IMR-90 (cell line): ENCODE data around the gene SP2. TPM values are rescaled to one million over a fixed set of nuclear protein-coding genes. Genes with fewer than 3 reads are reported as not detected.
A peak's percentile ranks its signal among the peaks of the same experiment; 100 is the strongest.

Experiments used
- ATAC-seq: fragments of 200-7000 bp; cut with Tn5 transposase; 2 replicates; pipeline ENCODE4 v1.9.1; 2020; ENCODE audit warnings: low read depth, mild to moderate bottlenecking, moderate library complexity
- BruUV-seq: library from RNA; stranded (reverse); fragments of 400-500 nt; replicated peaks from 2 replicates; lab custom pipeline; 2021; lab: Mats Ljungman, UMichigan
- CTCF ChIA-PET: fragments of 300-600 bp; formaldehyde crosslinking; extraction: SDS; loops from one replicate; lab custom pipeline; 2021; ENCODE audit warnings: antibody characterized with exemption; lab: Yijun Ruan, JAX
- POLR2A ChIA-PET: fragments of 300-600 bp; sonication (Branson Sonifier 250); formaldehyde crosslinking; loops from one replicate; lab custom pipeline; 2022; ENCODE audit warnings: antibody characterized with exemption; ENCODE audit not compliant: unreplicated experiment; lab: Charles Lee
- DNase-seq: peaks from one replicate; pipeline ENCODE4 v3.0.0; 2013
- H2AFZ ChIP-seq: replicated peaks from 2 replicates; pipeline ENCODE3; 2013; ENCODE audit warnings: low read length, mild to moderate bottlenecking; ENCODE audit not compliant: poor library complexity
- H2AK5ac ChIP-seq: 2 replicates; pipeline ENCODE4 v1.6.1; 2013; ENCODE audit warnings: low read depth, low read length, inconsistent platforms
- H2AK9ac ChIP-seq: replicated peaks from 2 replicates; pipeline ENCODE3; 2013; ENCODE audit warnings: mild to moderate bottlenecking, low read depth, low read length, moderate library complexity; ENCODE audit not compliant: poor library complexity
- H2BK120ac ChIP-seq: 2 replicates; pipeline ENCODE4 v1.6.1; 2013; ENCODE audit warnings: low read depth, low read length, inconsistent platforms
- H2BK15ac ChIP-seq: 3 replicates; pipeline ENCODE4 v1.6.1; 2013; ENCODE audit warnings: low read depth, low read length, inconsistent platforms
- H2BK20ac ChIP-seq: 2 replicates; pipeline ENCODE4 v1.6.1; 2013; ENCODE audit warnings: low read depth, mild to moderate bottlenecking, inconsistent platforms, low read length, moderate library complexity
- H2BK5ac ChIP-seq: 2 replicates; pipeline ENCODE4 v1.6.1; 2013; ENCODE audit warnings: mild to moderate bottlenecking, low read depth, low read length, inconsistent platforms; ENCODE audit not compliant: poor library complexity, severe bottlenecking
- H3K14ac ChIP-seq: replicated peaks from 2 replicates; pipeline ENCODE4 v1.6.1; 2013; ENCODE audit warnings: low read depth, low read length, inconsistent platforms
- H3K18ac ChIP-seq: 2 replicates; pipeline ENCODE4 v1.6.1; 2013; ENCODE audit warnings: low read depth, low read length, control low read depth
- H3K23ac ChIP-seq: 2 replicates; pipeline ENCODE4 v1.6.1; 2013; ENCODE audit warnings: low read depth, low read length, inconsistent platforms
- H3K27ac ChIP-seq: 2 replicates; pipeline ENCODE4 v1.5.1; 2013; ENCODE audit warnings: mild to moderate bottlenecking, control low read depth, low read length; ENCODE audit not compliant: insufficient read depth
- H3K27me3 ChIP-seq: 2 replicates; pipeline ENCODE4 v1.6.1; 2013; ENCODE audit warnings: low read length; ENCODE audit not compliant: control insufficient read depth, insufficient read depth
- H3K36me3 ChIP-seq: 2 replicates; pipeline ENCODE4 v1.6.1; 2013; ENCODE audit warnings: low read length, mixed read lengths; ENCODE audit not compliant: control insufficient read depth, insufficient read depth
- H3K4ac ChIP-seq: 2 replicates; pipeline ENCODE4 v1.6.1; 2013; ENCODE audit warnings: low read depth, low read length, inconsistent platforms
- H3K4me1 ChIP-seq: 2 replicates; pipeline ENCODE4 v1.6.1; 2013; ENCODE audit warnings: low read length, mixed read lengths; ENCODE audit not compliant: control insufficient read depth, insufficient read depth
- H3K4me2 ChIP-seq: 2 replicates; pipeline ENCODE4 v1.6.1; 2013; ENCODE audit warnings: low read depth, mild to moderate bottlenecking, control low read depth, low read length, moderate library complexity
- H3K4me3 ChIP-seq: 2 replicates; pipeline ENCODE4 v1.5.1; 2013; ENCODE audit warnings: low read depth, mild to moderate bottlenecking, control low read depth, low read length, moderate library complexity; ENCODE audit not compliant: insufficient read depth
- H3K56ac ChIP-seq: 2 replicates; pipeline ENCODE4 v1.6.1; 2013; ENCODE audit warnings: low read length, inconsistent platforms; ENCODE audit not compliant: insufficient read depth; ENCODE audit errors: extremely low read depth
- H3K79me1 ChIP-seq, 2 experiments: 2 replicates each; pipeline ENCODE4 v1.6.1; 2013; ENCODE audit warnings: low read length in 2 of 2, inconsistent platforms in 1 of 2, low read depth in 1 of 2
- H3K9ac ChIP-seq: 2 replicates; pipeline ENCODE4 v1.6.1; 2013; ENCODE audit warnings: low read depth, low read length, control low read depth
- H3K9me1 ChIP-seq: 2 replicates; pipeline ENCODE4 v1.6.1; 2013; ENCODE audit warnings: low read length, inconsistent platforms; ENCODE audit not compliant: insufficient read depth
- H3K9me3 ChIP-seq: 2 replicates; pipeline ENCODE4 v1.6.1; 2013; ENCODE audit warnings: low read length; ENCODE audit not compliant: control insufficient read depth, insufficient read depth
- H4K20me1 ChIP-seq: 2 replicates; pipeline ENCODE4 v1.6.1; 2013; ENCODE audit warnings: low read length, inconsistent platforms; ENCODE audit not compliant: insufficient read depth
- H4K5ac ChIP-seq: 2 replicates; pipeline ENCODE4 v1.6.1; 2013; ENCODE audit warnings: mild to moderate bottlenecking, low read depth, low read length, control low read depth
- H4K8ac ChIP-seq, 2 experiments: 2 replicates each; pipeline ENCODE4 v1.6.1; 2013; ENCODE audit warnings: low read depth in 2 of 2, low read length in 2 of 2, control low read depth in 1 of 2, inconsistent platforms in 1 of 2
- H4K91ac ChIP-seq: 2 replicates; pipeline ENCODE4 v1.6.1; 2013; ENCODE audit warnings: low read depth, low read length, inconsistent platforms; ENCODE audit not compliant: insufficient read depth
- BHLHE40 ChIP-seq: fragments of 150-350 bp; IDR thresholded peaks from 2 replicates; pipeline ENCODE4 v1.6.1; 2016; ENCODE audit warnings: mild to moderate bottlenecking, low read depth, low read length
- CEBPB ChIP-seq: IDR thresholded peaks from 2 replicates; pipeline ENCODE4 v1.6.1; 2012; ENCODE audit warnings: low read depth, low read length, improper control_type of control experiment
- CHD1 ChIP-seq: IDR thresholded peaks from 2 replicates; pipeline ENCODE4 v1.6.1; 2012; ENCODE audit warnings: low read depth, low read length, improper control_type of control experiment
- FOS ChIP-seq: fragments of 150-350 bp; IDR thresholded peaks from 2 replicates; pipeline ENCODE4 v1.6.1; 2016; ENCODE audit warnings: low read depth, low read length
- MAZ ChIP-seq: IDR thresholded peaks from 2 replicates; pipeline ENCODE4 v1.6.1; 2012; ENCODE audit warnings: low read depth, mild to moderate bottlenecking, low read length, improper control_type of control experiment, moderate library complexity, borderline replicate concordance
- MXI1 ChIP-seq: IDR thresholded peaks from 2 replicates; pipeline ENCODE4 v1.6.1; 2012; ENCODE audit warnings: low read depth, mild to moderate bottlenecking, low read length, moderate library complexity, borderline replicate concordance
- NFE2L2 ChIP-seq: fragments of 150-350 bp; IDR thresholded peaks from 2 replicates; pipeline ENCODE4 v1.6.1; 2016; ENCODE audit warnings: low read depth, mild to moderate bottlenecking, low read length
- POLR2A ChIP-seq: IDR thresholded peaks from 2 replicates; pipeline ENCODE4 v1.6.1; 2012; ENCODE audit warnings: mild to moderate bottlenecking, low read depth, low read length
- RAD21 ChIP-seq: IDR thresholded peaks from 2 replicates; pipeline ENCODE4 v1.6.1; 2012; ENCODE audit warnings: low read length, improper control_type of control experiment
- RCOR1 ChIP-seq: IDR thresholded peaks from 2 replicates; pipeline ENCODE4 v1.6.1; 2012; ENCODE audit warnings: mild to moderate bottlenecking, low read length, improper control_type of control experiment; ENCODE audit not compliant: insufficient replicate concordance
- RFX5 ChIP-seq: IDR thresholded peaks from 2 replicates; pipeline ENCODE4 v1.8.0; 2012; ENCODE audit warnings: low read depth, mild to moderate bottlenecking, low read length, moderate library complexity
- SMC3 ChIP-seq: fragments of 150-350 bp; IDR thresholded peaks from 2 replicates; pipeline ENCODE4 v1.6.1; 2016; ENCODE audit warnings: low read depth, mild to moderate bottlenecking, antibody characterized with exemption, low read length, moderate library complexity
- WGBS, 2 experiments: methylation state at CpG; one replicate each; pipeline versions ENCODE4 v1.1.5 to v1.1.7; 2013; ENCODE audit warnings: missing lambda C conversion rate in 2 of 2; ENCODE audit not compliant: insufficient read length in 1 of 2; ENCODE audit errors: extremely low coverage in 2 of 2; 5-methylcytosine and 5-hydroxymethylcytosine counted together
- dilution Hi-C: fragments of 300-500 bp; cut with HindIII; formaldehyde crosslinking; loops from one replicate; pipeline ENCODE4 v1.14.3; 2018; ENCODE audit warnings: low sequenced_read_pairs; ENCODE audit not compliant: unreplicated experiment
- in situ Hi-C: fragments of 300-500 bp; cut with MboI; formaldehyde crosslinking; loops from 3 replicates; pipeline ENCODE4 v1.14.3; 2019; ENCODE audit warnings: low sequenced_read_pairs, inconsistent platforms, mixed read lengths
- intact Hi-C: fragments of 100-400 bp; cut with micrococcal nuclease; formaldehyde crosslinking; loops from 2 replicates; pipeline ENCODE4 v1.10.0; 2022
- polyA plus RNA-seq, 3 experiments: library from polyadenylated mRNA; depleted of rRNA; stranded (reverse); fragments of >200 nt; gene quantifications; 2 replicates each; pipeline ENCODE4 v1.2.3, GENCODE V29; 2012; ENCODE audit warnings: low replicate concordance in 1 of 3
- total RNA-seq: library from RNA; depleted of rRNA; stranded (reverse); fragments of >200 nt; gene quantifications from 2 replicates; pipeline ENCODE4 v1.2.3, GENCODE V29; 2012
- TF ChIP-seq, protein P1 (sequence below): fragments of 150-350 bp; IDR thresholded peaks from 2 replicates; pipeline ENCODE4 v1.6.1; 2016; ENCODE audit warnings: low read depth, mild to moderate bottlenecking, low read length, moderate library complexity, borderline replicate concordance
- TF ChIP-seq, protein P2 (sequence below): conservative IDR thresholded peaks from 2 replicates; pipeline ENCODE4 v1.5.1; 2012; ENCODE audit warnings: mild to moderate bottlenecking, low read depth, low read length, improper control_type of control experiment

Gene SP2
- total and polyA plus RNA-seq, 2 of the 4 experiments (the other 2 are of a cell fraction) = 0.72 to 13.8 TPM

DNA sequence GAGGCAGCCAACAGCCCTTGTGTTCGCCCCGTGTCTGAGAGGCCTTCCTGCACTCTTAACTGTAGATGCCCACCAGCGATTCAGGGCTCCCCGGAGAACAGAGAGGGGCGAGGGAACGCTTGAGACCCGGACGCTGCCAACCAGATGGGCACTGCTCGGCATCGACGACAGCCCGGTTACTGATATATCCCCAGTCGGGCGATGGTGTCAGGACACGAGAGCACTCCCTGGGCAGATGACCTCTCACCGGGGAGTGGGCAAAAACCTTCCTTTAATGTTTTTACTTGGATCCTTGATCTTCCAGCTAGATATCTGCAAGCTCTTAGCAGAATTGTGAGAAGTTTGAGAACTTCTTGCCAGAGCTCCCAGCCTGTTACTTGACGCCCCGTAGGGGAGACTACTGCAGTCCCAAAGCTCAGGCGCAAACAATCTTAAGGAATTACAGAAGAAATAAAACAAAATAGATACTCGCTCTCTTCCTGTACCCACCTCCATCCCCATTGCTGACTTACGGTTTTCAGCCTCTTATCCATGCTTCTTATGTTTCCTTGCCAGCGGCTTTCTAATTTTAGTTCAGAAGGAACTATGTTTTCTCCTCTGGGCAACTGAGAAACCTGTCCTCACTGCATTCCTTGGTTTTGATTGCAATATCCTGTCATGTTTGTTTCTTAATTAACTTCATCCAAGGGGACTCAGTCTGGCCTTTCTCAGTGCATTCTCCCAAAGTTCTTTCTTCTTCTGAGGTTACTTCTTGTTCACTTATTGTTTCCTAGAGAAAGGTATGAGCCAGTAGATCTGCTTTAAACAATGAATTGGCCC is 845 bp downstream of the SP2 start:
- H2BK20ac ChIP-seq = no peak overlapping the region
- 0 out of 2 replicates have a peak, but pooled peaks cover 7% of the 10 kb centered on the region for H3K9me1 ChIP-seq
- peak overlapping the region; percentile 94 for H3K27ac ChIP-seq
- DNase-seq (peak; percentile 7), ATAC-seq (no peak; the same call in 1 of the 2 replicates)
- peak overlapping the region; percentile 92 for H2AK5ac ChIP-seq
- dilution Hi-C loops (no loop called here), in situ Hi-C loops (no loop called here), intact Hi-C loops (loop anchor here (1.0 kb wide), 3 partner anchors 44 to 121 kb away; partner anchors contain the start of gene PNPO)
- peak overlapping the region; percentile 84 for H2BK5ac ChIP-seq
- H3K79me1 ChIP-seq = peaks cover 30 to 62% of the 10 kb centered on the region in 2 experiments
- H3K18ac ChIP-seq = peak overlapping the region; percentile 78
- BruUV-seq = no TSS peak
- no peaks in the 10 kb centered on the region for H4K20me1 ChIP-seq
- H3K4me1 ChIP-seq = peaks cover 1% of the 10 kb centered on the region; the same call in 1 of the 2 replicates
- 9% methylated on average over 9 of the region's 22 CpGs; no CpG with 5 or more reads in 1 of the 2 experiments for WGBS, 2 experiments
- H3K23ac ChIP-seq = peak overlapping the region; percentile 92
- H4K8ac ChIP-seq = peak overlapping the region; percentile 96 to 99
- H3K9ac ChIP-seq = peak overlapping the region; percentile 97
- peak overlapping the region; percentile 92 for H2AK9ac ChIP-seq
- H3K56ac ChIP-seq = peak overlapping the region; percentile 87
- peak overlapping the region; percentile 95 for H3K4ac ChIP-seq
- peak overlapping the region; percentile 95 for H4K5ac ChIP-seq
- H4K91ac ChIP-seq = peak overlapping the region; percentile 94
- H3K36me3 ChIP-seq = no peaks in the 10 kb centered on the region
- peak overlapping the region; percentile 97 for H2AFZ ChIP-seq
- ChIA-PET CTCF (no interaction called here), POLR2A (no interaction called here)
- peak overlapping the region; percentile 97 for H3K4me2 ChIP-seq
- peak overlapping the region; percentile 97 for H3K4me3 ChIP-seq
- H2BK15ac ChIP-seq = no peak overlapping the region; the same call in 2 of the 3 replicates
- peak overlapping the region; percentile 97 for H3K14ac ChIP-seq
- TF ChIP-seq CHD1 (no peak), FOS (no peak), MAZ (no peak), RFX5 (no peak), NFE2L2 (no peak), BHLHE40 (no peak), RCOR1 (no peak), SMC3 (no peak), POLR2A (no peak), MXI1 (no peak), CEBPB (no peak), RAD21 (no peak)
- TF ChIP-seq, protein P1, sequence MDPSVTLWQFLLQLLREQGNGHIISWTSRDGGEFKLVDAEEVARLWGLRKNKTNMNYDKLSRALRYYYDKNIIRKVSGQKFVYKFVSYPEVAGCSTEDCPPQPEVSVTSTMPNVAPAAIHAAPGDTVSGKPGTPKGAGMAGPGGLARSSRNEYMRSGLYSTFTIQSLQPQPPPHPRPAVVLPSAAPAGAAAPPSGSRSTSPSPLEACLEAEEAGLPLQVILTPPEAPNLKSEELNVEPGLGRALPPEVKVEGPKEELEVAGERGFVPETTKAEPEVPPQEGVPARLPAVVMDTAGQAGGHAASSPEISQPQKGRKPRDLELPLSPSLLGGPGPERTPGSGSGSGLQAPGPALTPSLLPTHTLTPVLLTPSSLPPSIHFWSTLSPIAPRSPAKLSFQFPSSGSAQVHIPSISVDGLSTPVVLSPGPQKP = no peak
- TF ChIP-seq, protein P2, sequence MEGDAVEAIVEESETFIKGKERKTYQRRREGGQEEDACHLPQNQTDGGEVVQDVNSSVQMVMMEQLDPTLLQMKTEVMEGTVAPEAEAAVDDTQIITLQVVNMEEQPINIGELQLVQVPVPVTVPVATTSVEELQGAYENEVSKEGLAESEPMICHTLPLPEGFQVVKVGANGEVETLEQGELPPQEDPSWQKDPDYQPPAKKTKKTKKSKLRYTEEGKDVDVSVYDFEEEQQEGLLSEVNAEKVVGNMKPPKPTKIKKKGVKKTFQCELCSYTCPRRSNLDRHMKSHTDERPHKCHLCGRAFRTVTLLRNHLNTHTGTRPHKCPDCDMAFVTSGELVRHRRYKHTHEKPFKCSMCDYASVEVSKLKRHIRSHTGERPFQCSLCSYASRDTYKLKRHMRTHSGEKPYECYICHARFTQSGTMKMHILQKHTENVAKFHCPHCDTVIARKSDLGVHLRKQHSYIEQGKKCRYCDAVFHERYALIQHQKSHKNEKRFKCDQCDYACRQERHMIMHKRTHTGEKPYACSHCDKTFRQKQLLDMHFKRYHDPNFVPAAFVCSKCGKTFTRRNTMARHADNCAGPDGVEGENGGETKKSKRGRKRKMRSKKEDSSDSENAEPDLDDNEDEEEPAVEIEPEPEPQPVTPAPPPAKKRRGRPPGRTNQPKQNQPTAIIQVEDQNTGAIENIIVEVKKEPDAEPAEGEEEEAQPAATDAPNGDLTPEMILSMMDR = no peak
- H2BK120ac ChIP-seq = peak overlapping the region; percentile 64; the same call in 1 of the 2 replicates
- no peaks in the 10 kb centered on the region for H3K27me3 ChIP-seq
- no peaks in the 10 kb centered on the region for H3K9me3 ChIP-seq
